ENCODE data around the gene UMPS.

- TF ChIP-seq CTCF (IDR thresholded peaks at IDR 0.05; ENCODE audit: insufficient read depth, low read length, poor library complexity, severe bottlenecking) (no peak), EZH2phosphoT487 (conservative IDR thresholded peaks at IDR 0.05; ENCODE audit: low read length) (no peak)
These were observed 667 bp downstream of the UMPS start for GRCh38 chr3:124730941-124731297.
